HepG2 (cell line): ENCODE data around the gene VCAN.

Experiments
- FOXM1 ChIP-seq: sonication (generic); formaldehyde crosslinking; IDR thresholded peaks from 2 replicates; pipeline ENCODE4 v1.5.0; 2020; ENCODE audit warnings: missing genetic modification reagents
- PCBP1 ChIP-seq: fragments of 200-400 bp; formaldehyde crosslinking; IDR thresholded peaks from 2 replicates; pipeline ENCODE4 v1.6.1; 2017; ENCODE audit warnings: mild to moderate bottlenecking, low read depth, low read length, borderline replicate concordance

GRCh38 chr5:83540105-83540504 lies 68.6 kb downstream of the VCAN start:
- TF ChIP-seq FOXM1 (CRISPR knock-in tag), result no peak
- no peak for TF ChIP-seq PCBP1
